ENCODE data around the gene NPC1.
"Not testable (repeated sequence)": the region's sequence is repeated elsewhere in the genome, so short reads cannot be mapped to it uniquely, and the experiment has no call there.

The NPC1 gene

DNA sequence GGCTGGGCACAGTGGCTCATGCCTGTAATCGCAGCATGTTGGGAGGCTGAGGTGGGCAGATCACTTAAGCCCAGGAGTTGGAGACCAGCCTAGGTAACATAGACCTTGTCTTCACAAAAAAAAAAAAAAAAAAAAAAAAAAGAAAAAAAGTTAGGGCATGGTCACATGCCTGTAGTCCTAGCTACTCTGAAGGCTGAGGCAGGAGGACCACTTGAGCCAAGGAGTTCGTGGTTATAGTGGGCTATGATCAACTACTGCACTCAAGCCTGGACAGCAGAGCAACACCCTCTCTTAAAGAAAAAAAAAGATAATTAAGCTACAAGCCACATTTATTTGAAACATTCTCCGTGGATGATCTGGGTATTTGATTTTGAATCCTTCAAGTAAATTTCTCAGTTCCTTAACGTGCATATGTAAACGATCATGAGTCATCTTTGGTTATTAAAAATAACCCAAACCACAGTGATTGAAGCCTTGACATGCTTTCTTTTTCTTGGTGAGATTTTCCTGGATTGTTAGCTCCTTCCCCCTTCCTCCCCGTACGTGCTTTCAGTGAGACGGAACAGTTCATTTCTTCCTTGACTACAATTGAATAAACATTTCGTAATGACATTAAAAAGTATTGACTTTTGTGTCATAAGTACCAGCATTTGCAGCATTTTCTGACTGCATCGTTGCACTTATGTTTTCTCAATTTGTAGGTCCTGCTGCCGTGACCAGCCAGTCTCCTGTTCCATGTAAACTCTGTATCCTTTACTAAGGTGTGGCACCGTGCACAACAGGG is 62.7 kb downstream of the NPC1 start:
- no peak for DNase-seq (ENCODE audit: low read depth, low spot score)

GRCh38 chr18:23521907-23522306 is 64.4 kb downstream of the NPC1 start:
- no peak for DNase-seq (ENCODE audit: low read depth, low spot score)

DNA sequence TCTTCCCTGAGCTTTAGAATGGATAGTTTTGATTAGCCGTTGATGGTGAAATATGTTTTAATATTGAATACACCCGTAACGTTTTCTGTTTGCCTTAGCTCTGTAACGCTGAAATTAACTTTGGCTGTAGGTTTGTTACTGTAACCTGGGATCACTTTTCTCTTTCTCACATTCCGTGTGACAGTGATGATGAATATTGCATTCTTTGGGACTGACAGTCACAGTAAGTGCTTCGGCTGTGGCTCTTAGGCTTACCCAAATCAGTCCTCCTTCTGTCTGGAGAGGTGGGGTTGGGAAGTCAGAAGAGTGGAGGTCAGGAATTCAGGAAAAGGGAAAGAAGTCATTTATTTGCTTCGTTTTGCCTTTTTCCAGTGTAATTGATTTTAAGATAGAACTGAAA is 65.0 kb downstream of the NPC1 start:
- DNase-seq (ENCODE audit: low read depth, low spot score) = no peak

DNA sequence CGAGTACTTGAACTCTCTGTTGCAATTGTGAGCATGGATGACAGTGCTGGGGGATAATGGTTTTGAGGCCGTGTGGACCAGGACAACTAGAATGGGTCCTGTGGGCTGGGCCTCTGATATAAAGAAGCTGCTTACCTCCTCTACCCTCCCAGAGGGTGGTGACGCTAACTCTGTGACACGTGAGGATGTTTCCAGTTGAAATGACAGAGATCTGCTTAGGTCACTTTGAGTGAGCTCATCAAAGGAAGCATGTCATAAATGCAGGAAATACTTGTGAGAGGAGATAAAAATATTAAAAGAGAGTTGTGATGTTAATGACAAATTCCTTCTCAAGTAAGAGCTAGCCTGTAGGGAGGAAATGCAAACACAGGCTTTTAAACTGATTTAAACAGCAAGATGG is 66.6 kb downstream of the NPC1 start:
- DNase-seq (ENCODE audit: low read depth, low spot score) = no peak

GRCh38 chr18:23515911-23516546 is 70.3 kb downstream of the NPC1 start:
- DNase-seq (ENCODE audit: low read depth, low spot score) = no peak

- no peak for DNase-seq (ENCODE audit: low read depth, low spot score)
These were observed 73.7 kb downstream of the NPC1 start for GRCh38 chr18:23512641-23513040.

- not testable (repeated sequence) for DNase-seq (ENCODE audit: low read depth, low spot score)
These were observed 74.1 kb downstream of the NPC1 start for GRCh38 chr18:23512216-23512615.

GRCh38 chr18:23510923-23511322 is 75.4 kb downstream of the NPC1 start:
- not testable (repeated sequence) for DNase-seq (ENCODE audit: low read depth, low spot score)

- DNase-seq (ENCODE audit: low read depth, low spot score) = no peak
These were observed 79.9 kb downstream of the NPC1 start for GRCh38 chr18:23506393-23506792.

- no peak for DNase-seq (ENCODE audit: low read depth, low spot score)
These were observed 81.6 kb downstream of the NPC1 start for GRCh38 chr18:23504720-23505119.

DNA sequence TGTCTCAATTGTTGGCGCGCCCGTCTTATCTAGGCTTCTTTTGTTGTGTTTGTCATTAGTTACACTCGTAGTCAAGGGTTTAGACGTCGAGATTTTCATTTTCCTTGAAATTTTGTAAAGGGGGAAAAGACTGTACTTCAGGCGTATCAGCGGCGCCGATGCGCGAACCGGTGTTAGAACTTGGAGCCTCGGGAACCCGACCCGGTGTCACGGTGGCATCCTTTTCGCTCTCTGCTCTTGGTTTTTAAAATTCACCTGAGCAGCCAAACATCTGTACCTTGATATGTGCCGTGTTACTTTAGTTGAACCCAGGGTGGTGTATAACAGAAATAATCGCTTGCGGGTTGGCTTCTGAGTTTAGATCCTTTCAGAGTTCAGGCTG is 82.4 kb downstream of the NPC1 start:
- no peak for DNase-seq (ENCODE audit: low read depth, low spot score)

DNA sequence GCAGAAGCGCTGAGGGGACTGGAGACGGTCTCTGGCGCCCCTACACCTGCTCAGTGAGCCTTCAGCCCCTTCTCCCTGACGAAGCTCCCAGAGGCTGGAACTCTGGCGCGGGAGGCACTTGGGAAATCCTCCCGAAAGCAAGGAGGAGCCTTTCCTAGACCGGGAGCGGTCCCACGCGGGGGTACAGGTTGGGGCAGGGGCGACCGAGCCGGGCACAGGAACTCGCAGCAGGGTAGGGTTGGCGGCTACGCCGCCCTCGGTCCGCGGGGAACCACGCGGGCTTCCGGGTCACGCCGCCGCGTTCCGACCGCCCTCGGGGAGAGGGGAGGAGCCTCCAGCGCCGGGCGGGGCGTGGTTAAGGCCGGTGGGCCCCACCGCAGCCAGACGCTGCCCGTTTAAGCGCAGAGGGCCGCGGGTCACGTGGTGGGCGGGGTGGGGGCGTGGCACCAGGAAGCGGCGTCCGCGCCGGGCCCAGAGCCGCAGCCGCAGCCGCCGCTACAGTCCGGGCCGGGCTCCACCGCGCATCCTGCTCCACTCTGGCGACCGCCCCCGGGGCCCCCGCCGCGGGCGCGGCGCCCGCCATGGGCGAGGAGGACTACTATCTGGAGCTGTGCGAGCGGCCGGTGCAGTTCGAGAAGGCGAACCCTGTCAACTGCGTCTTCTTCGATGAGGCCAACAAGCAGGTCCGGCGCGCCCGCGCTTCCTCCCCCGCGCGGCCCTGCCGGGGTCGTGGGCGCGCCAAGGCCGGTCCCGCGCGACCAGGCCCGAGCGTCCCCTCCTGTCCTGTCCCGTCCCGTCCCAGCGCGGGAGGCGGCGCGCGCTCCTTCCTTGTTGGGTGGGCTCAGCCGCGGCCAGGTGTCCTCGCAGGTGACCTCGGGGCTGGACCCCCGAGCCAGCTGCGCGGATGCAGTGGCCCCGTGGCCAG is 83.0 kb downstream of the NPC1 start, which contains the start of gene RMC1:
RMC1 (plus strand) TSS at position 474 of the 925 bp plus-strand sequence; CDS start at position 582, 108 bp downstream.
- peak; percentile 57 for DNase-seq (ENCODE audit: low read depth, low spot score)

- no peak for DNase-seq (ENCODE audit: low read depth, low spot score)
These were observed 83.7 kb downstream of the NPC1 start for GRCh38 chr18:23502516-23503037.

- DNase-seq (ENCODE audit: low read depth, low spot score) = no peak
These were observed 84.7 kb downstream of the NPC1 start for GRCh38 chr18:23501626-23502025.

DNA sequence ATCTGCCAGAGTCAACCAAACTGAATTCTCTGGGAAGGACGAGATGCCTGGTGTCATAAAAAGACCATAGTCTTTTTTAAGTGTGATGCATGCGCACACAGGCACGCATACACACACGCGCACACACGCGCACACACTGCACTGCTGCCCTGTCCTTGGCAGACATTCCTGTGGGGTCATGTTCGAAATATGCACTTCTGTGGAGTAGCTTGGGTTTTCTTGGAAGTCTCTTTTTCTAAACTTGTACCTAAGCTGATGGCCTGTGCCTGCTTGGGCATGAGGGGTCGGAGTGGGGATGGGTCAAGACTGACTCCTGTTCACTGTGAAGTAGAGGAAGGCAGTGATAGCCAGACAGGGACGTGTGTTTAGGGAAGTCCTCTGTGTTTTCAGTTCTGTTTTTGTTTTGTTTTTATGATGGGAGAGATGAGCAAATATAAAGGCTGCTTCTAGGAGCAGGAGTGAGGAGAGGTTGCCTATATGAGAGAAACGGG is 87.0 kb downstream of the NPC1 start:
- DNase-seq (ENCODE audit: low read depth, low spot score) = no peak

- DNase-seq (ENCODE audit: low read depth, low spot score) = no peak
These were observed 87.4 kb downstream of the NPC1 start for GRCh38 chr18:23498877-23499276.

- no peak for DNase-seq (ENCODE audit: low read depth, low spot score)
These were observed 88.2 kb downstream of the NPC1 start for GRCh38 chr18:23498117-23498516.

GRCh38 chr18:23495723-23496440 is 90.4 kb downstream of the NPC1 start:
- DNase-seq (ENCODE audit: low read depth, low spot score) = no peak

- no peak for DNase-seq (ENCODE audit: low read depth, low spot score)
These were observed 91.3 kb downstream of the NPC1 start for GRCh38 chr18:23494992-23495391.

- DNase-seq (ENCODE audit: low read depth, low spot score) = no peak
These were observed 92.7 kb downstream of the NPC1 start for GRCh38 chr18:23493654-23494053.

GRCh38 chr18:23489586-23489985 is 96.7 kb downstream of the NPC1 start:
- DNase-seq (ENCODE audit: low read depth, low spot score) = not testable (repeated sequence)

Data from brain pericyte (primary cell).